Stimulated activated CD8-positive, alpha-beta memory T cell treated with anti-CD3 and anti-CD28 coated beads, Interleukin-12 subunit alpha, Interleukin-12 subunit beta, amount 100 ng/mL, for 4 hours (primary cell): ENCODE measurements around the gene IGFL1.
"Not testable (repeated sequence)": the region's sequence is repeated elsewhere in the genome, so short reads cannot be mapped to it uniquely, and the experiment has no call there.

ENCODE experiments used
- DNase-seq: peaks from one replicate; pipeline ENCODE4 v3.0.0-alpha.2; 2020; ENCODE audit warnings: low read depth

Gene IGFL1

DNA sequence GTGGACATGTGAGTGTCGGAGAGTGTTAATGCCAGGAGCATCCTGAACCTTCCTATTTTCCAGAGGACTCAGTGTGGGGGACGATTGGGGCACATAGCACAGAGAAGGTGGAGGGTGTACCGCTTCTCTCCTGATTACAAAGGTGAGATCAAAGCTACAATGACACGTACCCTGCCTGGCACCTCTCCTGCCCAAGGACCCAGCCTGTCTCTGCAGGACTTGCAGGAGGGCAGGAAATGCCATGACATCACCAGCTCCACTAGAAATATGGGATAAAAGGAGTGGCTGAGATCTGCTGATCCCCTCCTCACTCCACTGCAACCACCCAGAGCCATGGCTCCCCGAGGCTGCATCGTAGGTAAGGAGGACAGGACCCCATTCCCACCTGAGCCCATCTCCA, at the start of gene IGFL1:
TSS of gene IGFL1 (plus strand) at position 301 of the 400 bp plus-strand sequence. CDS start at position 334, 33 bp downstream.
- DNase-seq: no peak

DNA sequence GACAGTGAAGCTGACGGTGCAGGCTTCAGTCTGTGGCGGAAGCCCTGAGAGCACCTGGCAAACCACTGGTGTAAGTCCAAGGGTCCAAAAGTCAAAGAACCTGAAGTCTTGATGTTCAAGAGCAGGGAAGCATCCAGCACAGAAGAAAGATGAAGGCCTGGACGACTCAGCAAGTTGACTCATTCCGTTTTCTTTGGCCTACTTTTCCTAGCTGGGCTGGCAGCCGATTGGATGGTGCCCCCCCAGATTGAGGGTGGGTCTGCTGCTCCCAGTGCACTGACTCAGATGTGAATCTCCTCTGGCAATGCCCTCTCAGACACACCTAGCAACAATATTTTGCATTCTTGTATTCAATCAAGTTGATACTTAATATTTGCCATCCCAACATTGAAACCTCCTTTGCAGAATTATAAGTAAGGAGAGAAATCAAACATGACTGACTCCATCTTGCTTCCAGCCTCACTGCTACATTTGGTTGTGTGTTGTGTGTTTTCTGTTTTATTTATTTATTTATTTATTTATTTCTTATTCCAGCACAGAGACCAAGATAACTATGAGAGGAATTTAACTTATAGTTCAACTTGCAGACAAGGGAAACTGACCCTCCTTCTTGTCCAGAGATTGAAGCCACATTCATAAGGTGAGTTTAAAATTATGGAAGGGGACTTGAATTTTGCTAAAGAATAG, 48.7 kb upstream of the IGFL1 start:
- no peak for DNase-seq

DNA sequence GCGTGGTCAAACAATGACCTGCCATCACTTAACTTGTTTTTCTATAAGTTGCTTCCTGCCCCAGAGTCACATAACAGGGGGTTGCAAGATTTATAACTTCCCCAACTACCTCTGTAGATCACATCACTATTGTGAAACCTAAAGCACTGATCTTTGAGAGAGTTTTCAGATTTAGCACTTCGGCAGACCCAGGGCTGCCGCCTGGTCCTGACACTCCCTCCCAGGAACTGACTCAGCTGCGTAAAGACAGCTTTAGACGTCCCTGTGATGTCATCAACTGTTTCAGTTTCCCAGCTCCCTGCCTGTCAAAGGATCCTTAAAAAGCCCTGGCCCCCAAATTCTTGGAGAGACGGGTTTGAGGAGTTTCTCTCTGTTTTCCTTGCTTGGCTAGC, 48.2 kb upstream of the IGFL1 start:
- DNase-seq: no peak

GRCh38 chr19:46182476-46182875, 47.1 kb upstream of the IGFL1 start:
- no peak for DNase-seq

GRCh38 chr19:46184775-46185710, 44.5 kb upstream of the IGFL1 start:
- DNase-seq: not testable (repeated sequence)

DNA sequence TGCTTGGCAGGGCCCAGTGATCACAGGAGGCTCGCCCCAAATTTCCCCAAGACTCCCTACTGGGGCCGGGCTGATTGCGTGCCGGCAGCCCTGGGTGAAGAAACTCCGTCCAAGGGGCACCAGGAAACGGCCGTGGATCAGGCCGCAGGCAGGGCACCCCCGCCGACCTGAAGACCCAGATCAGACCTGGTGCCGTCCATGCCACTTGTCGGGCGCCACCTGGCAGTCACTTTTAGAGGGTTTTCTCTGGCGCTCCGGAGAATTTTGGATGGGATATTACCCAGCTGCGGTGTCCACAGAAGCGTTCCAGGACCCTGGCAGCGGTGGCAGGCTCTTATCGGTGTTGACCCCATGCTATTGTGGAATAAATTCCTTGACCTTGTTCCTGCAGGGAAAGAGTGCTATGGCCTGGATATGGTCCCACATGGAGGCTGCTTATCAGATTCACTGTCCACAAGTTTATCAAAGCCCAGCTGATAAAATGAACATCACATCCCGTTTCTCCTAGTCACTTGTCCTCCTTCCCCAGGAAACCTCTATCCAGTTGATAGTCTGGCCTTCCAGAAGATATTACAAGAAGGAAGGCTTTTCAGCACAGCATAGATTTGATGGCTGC, 43.3 kb upstream of the IGFL1 start:
- no peak for DNase-seq

DNA sequence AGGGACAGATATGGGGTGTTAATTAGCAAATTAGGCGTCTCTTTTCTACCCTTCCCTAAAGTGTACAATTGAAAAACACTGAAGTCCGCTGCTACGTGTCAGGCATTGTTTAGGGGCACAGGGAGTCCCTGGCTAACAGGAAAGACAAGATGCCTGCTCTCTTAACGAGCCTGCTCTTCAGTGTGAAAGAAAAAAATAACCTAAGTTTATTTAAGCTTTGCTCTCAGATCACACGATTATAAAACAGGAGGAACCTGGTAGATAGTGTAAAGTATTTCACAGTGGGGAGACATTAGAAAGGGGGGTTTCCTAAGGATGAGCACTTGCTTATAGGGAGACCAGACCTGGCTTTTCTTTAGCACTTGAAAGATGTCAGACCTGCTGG, 42.8 kb upstream of the IGFL1 start:
- DNase-seq: no peak

- DNase-seq: no peak
Observed at GRCh38 chr19:46189971-46190888, 39.3 kb upstream of the IGFL1 start.

DNA sequence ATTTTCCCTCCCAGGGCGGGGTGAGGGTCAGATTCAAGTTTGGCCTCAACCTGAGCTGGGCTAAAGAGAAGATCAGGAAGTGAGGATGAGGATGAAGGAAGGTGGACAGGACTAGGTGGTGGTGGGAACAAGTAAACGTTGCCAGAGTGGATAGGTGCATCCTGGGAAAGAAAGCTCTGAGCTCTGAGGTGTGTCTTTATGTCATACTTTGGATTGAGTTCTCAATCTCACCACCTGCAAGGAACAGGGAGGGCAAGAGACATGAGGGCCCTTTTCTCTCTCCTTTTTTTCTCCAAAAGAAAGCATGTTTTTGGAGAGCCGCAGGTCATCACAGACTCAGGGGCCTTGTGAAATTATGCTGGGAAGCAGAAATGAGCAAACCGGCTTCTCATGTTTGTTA, 38.2 kb upstream of the IGFL1 start:
- no peak for DNase-seq

DNA sequence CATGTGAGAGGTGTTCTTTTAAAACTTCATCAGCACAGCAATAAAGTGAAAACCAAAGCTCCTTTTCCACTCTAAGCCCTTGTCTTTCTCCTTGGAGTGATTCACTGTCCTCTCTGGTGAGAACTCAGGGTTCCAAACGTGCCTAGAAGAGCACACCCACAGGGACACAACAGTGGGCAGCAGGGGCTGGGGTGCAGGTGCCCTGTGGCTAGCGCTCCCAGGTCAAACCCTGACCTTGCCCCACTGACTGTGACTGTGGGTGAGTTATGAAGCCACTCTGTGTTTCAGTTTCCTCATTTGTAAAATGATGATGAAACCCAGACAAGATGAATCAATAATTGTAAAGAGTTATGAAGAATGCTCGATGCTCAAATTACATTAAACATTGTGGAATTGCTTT, 37.6 kb upstream of the IGFL1 start:
- no peak for DNase-seq

GRCh38 chr19:46192626-46192991, 36.9 kb upstream of the IGFL1 start:
- not testable (repeated sequence) for DNase-seq

DNA sequence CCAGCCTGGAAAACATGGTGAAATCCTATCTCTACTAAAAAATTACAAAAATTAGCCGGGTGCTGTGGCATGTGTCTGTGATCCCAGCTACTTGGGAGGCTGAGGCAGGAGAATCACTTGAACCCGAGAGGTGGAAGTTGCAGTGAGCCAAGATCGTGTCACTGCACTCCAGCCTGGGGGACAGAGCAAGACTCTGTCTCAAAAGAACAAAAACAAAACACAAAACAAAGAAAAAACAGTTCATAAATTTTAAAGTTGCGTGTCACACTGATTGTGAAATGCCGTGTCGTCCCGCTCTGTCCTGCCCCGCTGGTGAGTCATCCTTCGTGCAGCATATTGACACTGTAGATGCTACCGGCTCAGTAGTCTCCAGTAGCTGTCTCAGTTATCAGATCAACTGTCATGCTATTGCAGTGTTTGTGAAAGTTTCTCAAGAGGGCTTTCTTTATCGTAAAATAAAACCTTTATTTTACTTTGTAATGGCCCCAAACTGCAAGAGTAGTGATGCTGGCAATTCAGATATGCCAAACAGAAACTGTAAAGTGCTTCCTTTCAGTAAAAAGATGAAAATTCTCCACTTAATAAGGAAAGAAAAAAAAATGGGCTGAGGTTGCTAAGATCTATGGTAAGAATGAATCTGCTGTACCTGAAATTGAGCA, 36.4 kb upstream of the IGFL1 start:
- no peak for DNase-seq

DNA sequence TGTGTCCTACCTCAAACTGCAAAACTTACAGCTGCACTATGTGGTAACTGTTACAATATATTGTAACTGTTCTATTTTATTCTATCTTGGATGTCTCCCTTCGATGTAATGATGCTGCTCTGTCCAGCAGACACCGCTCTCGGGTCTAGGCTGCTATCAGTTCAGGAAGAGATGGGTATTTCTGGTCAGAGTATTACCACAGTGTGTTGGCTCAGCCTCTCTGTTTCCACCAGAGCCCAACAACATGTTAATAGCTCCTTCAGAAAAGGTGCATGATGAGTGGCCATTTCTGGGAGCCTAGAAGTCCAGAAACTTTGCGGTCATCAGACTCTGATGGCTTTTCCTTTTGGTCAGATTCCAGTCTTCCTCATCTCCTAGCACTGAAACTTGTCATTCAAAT, 35.9 kb upstream of the IGFL1 start:
- DNase-seq: no peak

DNA sequence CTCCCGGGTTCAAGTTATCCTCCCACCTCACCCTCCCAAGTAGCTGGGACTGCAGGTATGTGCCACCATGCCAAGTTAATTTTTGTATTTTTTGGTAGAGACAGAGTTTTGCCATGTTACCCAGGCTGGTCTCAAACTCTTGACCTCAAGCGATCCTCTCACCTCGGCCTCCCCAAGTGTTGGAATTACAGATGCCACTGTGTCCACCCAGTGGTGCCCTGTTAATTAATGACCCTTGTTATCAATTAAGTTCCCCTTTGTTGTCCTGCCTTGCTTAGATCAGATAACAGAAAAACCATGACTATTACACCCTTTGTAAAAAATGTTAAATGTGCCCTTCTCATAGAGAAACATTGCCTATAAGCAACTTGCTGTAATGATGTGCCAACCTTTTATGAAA, 34.4 kb upstream of the IGFL1 start:
- DNase-seq: no peak

DNA sequence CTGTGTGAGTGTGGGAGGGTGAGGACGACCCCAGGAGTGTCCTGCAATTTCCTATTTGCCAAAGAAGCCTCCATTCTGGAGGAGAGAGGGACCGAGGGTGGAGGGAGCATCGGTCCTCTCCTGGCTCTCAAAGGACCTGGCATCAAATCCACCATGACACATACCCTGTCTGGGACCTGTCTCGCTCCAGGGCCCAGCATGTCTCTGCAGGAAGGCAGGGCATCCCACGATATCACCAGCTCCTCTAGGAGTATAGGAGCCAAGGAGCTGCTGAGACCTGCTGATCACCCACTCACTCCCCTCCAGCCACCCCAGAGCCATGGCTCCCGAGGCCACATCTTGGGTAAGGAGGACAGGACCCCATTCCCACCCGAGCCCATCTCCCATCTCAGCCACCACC, 33.6 kb upstream of the IGFL1 start:
- not testable (repeated sequence) for DNase-seq

DNA sequence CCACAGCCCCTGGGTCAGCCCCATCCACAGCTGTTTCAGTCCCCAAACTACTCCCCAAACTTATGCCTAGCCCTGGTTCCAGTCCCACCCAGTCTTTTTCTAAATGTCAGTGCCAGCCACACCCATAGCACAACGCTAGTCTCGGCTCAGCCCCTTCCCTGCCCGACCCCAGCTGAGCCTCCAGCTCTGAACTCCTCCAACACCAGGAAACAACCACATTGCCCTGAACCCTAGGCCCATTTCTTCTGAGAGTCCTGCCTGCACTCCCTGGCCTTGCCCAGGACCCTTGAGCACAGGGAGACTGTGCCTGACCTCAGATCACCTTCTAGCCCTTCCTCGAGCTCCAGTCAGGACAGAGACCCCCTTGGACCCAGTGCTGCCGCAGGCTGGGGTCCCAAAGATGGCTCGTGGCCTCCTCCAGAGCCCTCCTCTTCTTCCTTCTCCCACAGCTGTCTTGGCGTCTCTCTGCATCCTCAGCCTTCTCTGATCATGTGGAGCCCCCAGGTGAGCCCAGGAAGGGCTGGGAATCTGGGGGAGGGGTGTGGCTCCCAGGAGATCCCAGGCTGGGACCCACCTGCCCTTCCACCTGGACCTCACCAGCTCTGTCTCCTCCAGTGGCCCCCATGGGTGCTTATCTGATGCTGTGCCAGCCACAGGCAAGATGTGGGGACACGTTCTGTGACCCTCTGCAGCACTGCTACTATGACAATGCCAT, 33.0 kb upstream of the IGFL1 start:
- no peak for DNase-seq

DNA sequence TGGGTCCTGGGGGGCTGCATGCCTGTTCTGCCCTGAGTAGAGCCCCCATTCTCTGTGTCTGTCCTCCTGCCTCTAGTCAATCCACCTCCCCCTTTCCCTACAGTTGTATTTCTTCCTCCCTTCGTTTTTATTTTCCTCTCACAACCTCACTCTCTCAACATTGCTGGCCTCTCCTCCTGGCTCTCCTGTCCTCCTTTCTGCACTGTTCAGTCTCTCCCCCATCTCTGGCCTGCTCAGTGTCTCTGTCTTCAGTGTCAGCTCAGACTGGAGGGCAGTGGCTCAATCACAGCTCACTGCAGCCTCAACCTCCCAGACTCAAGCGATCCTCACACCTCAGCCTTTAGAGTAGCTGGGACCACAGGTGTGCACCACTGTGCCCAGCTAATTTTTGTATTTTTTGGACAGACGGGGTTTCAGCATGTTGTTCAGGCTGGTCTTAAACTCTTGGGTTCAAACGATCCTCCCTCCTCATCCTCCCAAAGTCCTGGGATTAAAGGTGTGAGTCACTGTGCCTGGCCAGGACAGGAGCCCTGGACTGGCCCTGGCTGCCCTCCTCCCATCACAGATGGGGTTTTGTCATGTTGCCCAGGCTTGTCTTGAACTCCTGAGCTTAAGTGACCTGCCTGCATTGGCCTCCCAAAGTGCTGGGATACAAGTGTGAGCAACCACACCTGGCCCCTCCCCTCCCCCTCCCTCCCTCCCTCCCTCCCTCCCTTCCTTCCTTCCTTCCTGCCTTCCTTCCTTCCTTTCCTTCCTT, 32.0 kb upstream of the IGFL1 start:
- no peak for DNase-seq

GRCh38 chr19:46198756-46199155, 30.8 kb upstream of the IGFL1 start:
- DNase-seq: no peak

DNA sequence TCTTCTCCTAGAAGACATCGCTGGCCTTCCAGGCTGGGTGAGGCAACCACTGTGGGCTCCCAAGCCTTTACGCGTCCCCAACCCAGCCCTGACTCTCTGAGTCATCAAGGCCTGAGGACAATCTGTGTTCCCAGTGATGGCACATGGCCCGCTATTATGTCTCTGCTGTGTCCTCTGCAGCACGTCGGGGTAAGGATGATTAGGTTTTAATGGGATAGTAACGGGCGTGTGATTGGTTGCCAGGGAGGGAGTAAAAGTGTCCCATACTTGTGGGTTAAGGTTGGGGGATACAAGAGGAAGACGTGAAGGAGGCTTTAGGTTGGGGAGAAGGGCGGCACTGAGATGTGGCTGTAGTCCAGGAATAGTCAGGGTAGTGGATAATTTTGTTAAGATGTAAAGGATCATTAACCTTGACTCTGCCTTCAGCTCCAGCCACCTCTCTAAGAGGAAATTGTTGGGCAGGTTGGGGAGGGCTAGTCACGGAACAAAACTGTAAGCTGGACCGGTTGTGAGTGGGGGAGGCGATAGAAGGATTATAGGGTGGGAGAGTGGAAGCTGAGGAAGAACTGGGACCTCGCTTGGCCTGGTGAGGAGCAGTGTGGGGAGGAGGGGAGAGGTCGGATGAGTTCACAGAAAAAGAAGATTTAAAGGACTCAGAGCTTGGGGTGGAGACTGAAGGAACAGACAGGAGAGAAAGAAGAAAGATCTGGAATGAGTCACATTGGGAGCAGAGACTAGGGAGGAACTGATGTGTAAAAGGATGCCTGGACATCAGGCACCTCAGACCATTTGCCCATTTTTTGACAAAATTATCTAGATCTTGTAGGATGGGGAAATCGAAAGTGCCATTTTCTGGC, 27.9 kb upstream of the IGFL1 start:
- no peak for DNase-seq
